Measurements from ENCODE around the gene ATP13A2. TPM values are rescaled to one million over a fixed set of nuclear protein-coding genes. Genes with fewer than 3 reads are reported as not detected.

ATP13A2 gene
- total RNA-seq, 1 experiment from 2014 or later = 114 TPM

DNA sequence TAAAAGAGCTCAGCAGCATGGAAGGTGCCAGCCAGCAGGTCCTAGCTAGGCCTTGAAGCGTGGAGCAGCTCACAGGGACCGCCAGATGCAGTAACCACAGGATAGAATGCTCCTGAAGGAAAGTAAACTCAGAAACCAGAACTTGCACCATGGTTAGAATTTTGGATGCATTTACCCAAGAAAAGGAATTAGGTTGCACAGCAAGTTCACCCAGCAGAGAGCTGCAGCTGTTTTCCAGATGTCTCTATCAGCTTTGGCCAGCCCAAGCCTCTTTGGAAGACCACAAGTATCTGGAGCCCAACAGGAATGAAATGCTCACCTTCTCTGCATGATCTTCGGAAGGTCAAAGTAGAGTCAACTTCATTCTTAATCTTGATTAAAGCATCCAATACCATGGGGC is 21.0 kb upstream of the ATP13A2 start:
- no peak for DNase-seq (ENCODE audit: low spot score)

DNA sequence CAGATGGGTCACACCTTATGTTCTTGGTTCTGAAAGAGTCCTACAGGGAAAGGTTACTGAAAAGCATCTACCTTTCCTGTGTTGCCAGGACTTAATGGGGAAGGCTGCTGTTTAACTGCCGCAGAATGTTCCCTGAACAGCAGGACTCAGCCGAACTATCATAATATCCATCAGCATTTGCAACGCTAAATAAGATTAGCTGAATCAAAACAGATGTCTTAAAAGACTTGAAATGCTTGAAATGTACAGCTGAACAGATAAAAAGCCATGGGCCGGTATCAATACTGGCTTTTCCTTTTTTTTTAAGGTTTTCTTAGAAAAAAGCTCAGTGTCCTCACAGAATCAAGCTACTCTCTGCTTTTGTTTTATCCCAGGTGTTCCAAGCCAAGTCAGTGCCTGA is 19.7 kb upstream of the ATP13A2 start:
- DNase-seq (ENCODE audit: low spot score) = no peak

GRCh38 chr1:17030206-17030605 is 18.5 kb upstream of the ATP13A2 start:
- no peak for DNase-seq (ENCODE audit: low spot score)

DNA sequence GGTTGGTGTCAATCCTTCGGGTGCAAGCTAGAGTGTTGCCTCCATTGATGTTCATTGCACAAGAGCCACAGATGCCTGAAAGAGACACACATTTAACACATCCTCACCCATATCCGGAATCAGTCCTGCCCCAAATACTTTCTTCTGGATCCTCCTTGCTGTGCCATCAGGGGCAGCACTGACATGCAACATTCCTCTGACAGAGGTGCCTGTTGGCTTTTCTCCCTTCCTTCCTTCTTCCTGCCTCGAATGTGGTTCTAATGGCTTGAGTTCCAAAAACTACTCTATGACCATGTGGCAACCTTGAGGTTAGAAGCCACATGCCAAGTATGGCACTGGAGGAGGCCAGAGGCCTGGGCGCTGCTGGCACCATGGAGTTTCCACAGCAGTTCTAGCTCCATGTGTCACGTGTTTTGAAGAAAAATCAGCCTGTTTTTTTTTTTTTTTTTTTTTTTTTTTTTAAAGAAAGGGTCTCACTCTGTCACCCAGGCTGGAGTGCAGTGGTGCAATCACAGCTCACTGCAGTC is 17.0 kb upstream of the ATP13A2 start:
- no peak for DNase-seq (ENCODE audit: low spot score)

GRCh38 chr1:17027900-17028299 is 16.2 kb upstream of the ATP13A2 start:
- no peak for DNase-seq (ENCODE audit: low spot score)

- no peak for DNase-seq (ENCODE audit: low spot score)
Measured at GRCh38 chr1:17027403-17027802, 15.7 kb upstream of the ATP13A2 start.

DNA sequence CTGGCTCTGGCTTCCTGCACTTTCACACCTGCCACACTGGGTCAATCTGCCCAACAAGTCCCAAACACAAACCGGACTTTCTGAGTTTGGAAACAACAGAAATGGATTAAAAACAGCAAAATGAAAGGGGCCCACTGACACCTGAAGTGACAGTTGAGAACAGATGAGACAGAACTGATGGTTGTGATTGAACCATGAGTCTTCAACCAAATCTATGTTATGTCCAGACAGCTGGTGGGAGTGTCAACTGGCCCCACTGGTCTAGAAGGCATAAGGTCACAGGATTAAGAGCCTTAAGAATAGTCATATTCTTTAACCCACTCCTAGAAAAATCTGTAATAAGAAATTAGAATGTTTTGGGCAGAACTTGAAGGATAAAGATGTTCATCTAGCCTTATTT is 13.0 kb upstream of the ATP13A2 start:
- DNase-seq (ENCODE audit: low spot score) = no peak

DNA sequence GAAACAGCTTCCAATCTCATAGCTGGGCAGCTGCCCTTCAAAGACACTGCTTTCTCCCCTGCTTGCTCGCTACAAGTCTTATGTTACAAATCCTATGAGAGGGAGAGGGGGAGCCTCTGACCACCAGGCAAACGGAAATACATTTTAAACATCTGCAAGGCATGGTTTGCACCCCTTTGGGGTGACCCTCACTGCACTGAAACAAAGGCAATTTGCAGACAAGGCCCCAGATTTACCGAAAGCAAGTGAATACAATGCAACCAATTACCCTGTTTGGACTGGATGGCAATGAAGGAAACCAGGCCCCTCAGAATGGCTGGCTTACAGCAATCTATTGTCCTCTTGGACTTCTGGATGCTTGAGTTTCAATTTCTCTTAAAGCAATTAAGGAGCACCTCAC is 11.8 kb upstream of the ATP13A2 start:
- no peak for DNase-seq (ENCODE audit: low spot score)

DNA sequence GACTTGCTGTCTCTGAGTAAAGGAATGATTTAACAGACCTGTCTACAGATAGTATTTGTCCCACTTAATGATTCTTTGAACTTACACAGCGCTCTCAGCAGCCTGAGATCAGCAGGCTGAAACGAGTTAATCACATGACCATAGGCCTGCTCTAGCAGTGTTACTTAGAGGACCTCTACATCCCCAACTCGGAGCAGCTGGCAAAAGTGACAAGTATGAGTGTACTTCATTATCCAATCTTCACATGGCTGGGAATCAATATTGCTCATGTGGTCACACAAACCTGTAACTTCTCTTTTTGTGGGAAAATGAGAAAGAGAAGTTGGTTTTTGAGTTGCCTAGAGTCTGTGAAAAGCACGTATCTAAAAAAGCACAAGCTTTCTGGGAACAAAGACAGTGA is 11.4 kb upstream of the ATP13A2 start:
- no peak for DNase-seq (ENCODE audit: low spot score)

- DNase-seq (ENCODE audit: low spot score) = no peak
Measured at GRCh38 chr1:17021896-17022295, 10.2 kb upstream of the ATP13A2 start.

DNA sequence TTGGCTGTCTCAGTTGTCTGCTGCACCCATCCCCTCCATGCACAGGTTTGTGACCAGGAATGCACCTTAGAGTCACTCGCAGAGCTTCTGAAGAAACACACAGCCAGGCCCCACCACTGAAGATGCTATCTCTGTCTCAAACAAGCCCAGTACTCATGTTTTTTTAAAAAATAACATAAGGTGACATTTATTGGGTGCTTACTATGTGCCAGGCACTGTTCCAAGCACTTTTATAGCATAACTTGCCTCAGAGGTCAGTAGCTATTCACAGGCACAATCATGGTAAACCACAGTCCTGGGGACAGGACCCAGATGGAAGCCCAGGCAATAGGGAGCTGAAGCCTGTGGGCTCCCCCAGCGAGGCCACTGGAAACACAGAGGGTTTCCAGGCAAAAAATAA is 8.8 kb upstream of the ATP13A2 start:
- DNase-seq (ENCODE audit: low spot score) = no peak

DNA sequence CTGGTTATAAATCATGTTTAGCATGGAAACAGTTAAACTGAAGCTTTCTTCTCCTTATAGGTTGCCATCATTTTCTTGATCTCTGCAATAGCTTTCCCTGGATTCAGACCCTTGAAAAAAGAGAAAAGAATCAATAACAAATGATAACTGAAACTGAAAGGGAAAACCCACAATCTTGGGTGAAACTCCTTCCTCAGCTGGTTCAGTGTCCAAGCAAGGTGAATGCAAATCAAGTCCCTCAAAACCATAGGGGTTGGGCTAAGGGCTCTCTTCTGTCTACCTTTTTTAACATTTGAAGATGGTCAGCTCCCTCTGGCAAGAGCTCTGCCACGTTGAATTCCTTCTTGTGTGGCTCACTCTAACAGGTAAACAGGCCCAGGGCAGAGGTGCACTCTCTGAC is 7.1 kb upstream of the ATP13A2 start:
- DNase-seq (ENCODE audit: low spot score) = no peak

DNA sequence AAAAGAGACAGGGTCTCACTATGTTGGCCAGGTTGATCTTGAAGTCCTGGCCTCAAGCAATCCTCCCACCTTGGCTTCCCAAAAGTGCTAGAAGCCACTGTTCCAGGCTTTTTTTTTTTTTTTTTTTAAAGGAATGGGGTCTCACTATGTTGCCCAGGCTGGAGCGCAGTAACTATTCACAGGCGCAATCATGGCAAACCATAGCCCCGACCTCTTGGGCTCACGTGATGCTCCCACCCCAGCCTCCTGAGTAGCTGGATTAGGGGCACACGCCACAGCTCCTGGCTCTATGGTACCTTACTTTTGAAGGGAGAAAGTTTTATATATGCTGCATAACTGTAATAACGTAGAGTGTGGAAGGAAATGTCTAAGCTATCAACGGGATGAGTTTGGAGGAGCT is 5.7 kb upstream of the ATP13A2 start:
- no peak for DNase-seq (ENCODE audit: low spot score)

DNA sequence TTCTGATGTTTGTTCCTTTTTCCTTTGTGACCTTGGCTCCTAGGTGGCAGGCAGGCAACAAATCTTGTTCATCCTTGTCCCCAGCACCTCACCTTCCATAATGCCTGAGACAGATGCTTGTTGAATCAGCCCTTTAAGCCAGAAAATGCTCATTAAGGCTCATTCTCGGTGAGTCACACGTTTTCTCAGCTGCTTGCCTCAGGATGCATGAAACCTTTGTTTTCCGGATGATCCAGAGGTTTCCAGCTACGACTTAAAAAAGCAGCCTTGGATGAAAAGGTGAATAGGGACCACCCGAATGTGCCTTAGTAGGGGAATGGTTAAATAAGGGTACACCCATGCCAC is 4.6 kb upstream of the ATP13A2 start:
- DNase-seq (ENCODE audit: low spot score) = no peak

- DNase-seq (ENCODE audit: low spot score) = no peak
Measured at GRCh38 chr1:17014671-17015567, 3.2 kb upstream of the ATP13A2 start.

GRCh38 chr1:17013491-17014320 is 2.0 kb upstream of the ATP13A2 start:
- no peak for DNase-seq (ENCODE audit: low spot score)

GRCh38 chr1:17012775-17013490 is 1.2 kb upstream of the ATP13A2 start:
- DNase-seq (ENCODE audit: low spot score) = no peak

DNA sequence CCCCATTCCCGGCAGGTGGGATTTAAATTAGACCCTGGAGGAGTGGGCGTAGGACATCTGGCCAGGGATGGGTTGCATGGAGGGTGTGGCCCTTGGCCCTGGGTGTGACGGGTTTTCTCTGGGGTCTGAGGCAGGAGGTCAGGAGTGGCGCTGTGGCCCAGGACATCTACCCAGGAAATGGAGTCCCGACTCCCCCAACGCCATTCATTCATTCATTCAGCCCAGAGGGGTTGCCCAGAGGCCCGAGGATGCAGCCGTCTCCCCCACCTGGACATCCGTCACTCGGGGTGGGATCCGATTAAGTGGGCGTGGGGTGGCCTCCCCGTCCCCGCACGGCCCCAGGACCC is 663 bp downstream of the ATP13A2 start:
- DNase-seq (ENCODE audit: low spot score) = no peak

DNA sequence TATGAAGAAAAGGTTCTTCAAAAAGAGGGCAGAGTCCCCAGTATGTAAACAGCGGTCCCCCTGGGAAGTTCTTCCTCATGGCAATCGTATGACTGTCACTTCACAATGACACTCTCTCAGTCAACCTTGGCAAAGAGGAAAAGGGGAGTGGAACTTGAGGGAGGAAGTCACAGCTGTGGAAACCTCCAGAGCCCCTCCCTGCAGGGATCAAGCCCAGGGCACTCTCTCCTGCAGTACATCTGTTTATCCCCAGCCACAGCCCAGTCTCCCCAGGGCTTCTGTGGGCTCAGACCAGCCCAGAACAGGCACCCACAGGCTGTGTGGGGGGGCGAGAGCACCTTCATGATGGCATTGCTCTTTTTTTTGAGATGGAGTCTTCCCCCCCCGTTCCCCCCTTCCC is 2.0 kb downstream of the ATP13A2 start:
- peak; percentile 65 for DNase-seq (ENCODE audit: low spot score)

DNA sequence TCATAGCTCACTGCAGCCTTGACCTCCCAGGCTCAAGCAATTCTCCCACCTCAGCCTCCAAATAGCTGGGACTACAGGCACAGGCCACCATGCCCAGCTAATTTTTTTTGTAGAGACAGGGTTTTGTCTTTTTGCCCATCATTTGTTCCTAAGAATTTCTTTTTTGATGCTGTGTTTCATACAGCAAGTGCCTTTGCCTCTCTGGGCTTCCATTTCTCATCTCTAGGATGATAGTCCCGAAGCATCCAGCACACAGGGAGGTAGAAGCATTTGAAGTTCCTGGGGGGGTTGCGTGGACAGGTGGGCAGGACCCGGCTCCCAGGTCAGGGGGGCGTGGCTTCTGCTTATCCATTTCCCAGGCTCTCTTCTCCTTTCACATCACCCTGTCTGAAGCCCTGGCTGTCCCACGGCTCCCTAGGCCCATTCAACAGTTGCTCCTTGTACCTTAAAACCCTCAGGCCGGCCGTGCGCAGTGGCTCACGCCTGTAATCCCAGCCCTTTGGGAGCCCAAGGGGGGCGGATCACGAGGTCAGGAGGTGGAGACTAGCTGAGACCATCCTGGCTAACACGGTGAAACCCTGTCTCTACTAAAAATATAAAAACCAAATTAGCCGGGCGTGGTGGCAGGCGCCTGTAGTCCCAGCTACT is 3.4 kb downstream of the ATP13A2 start:
- no peak for DNase-seq (ENCODE audit: low spot score)

DNA sequence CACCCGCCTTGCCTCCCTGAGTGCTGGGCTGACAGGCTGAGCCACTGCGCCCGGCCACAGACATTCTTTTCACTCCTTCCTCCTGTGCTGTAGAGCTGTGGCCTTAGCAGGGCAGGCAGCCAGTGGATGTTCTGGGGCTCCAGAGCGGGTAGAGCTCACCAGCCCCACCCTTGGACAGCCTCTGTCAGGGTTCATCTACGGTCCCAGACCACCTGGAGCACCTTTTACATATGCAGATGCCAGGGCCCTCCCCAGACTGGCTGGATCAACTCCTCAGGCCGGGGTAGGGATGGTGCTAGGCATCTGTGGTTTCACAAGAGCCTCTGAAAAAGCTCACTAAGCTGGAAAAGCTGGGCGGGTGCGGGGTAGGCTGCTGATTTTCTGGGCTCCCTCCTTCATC is 4.6 kb downstream of the ATP13A2 start:
- no peak for DNase-seq (ENCODE audit: low spot score)

DNA sequence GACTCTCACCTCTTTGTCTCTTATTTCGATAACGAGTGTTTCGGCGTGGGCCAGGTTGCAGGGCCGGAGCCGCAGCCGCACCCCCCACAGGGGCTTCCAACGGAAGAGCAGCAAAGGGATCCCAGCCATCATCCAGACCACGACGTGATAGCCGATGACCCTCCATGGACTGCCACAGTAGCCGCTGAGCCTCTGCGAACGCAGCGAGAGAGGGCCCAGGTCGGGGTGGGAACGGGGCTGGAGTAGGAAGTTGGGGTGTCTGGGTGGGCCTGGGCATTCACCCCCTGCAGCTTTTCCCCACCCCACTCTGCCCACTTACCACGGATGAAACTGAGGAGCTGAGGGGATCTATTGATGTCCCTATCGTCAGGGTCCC is 6.4 kb downstream of the ATP13A2 start:
- DNase-seq (ENCODE audit: low spot score) = no peak

Measured in HT-29 (cell line).